A549 (cell line): ENCODE data around the gene RARB. TPM values are rescaled to one million over a fixed set of nuclear protein-coding genes. Genes with fewer than 3 reads are reported as not detected.
A peak's percentile ranks its signal among the peaks of the same experiment; 100 is the strongest.

Experiments used
- ATAC-seq, 2 experiments: fragments of 200-7000 bp in 1 of 2; fragments of >200 bp in 1 of 2; cut with Nextera tagmentation in 1 of 2; cut with Tn5 transposase in 1 of 2; 3 replicates each; pipeline versions ENCODE4 v1.8.0 to v1.9.1; 2018 to 2020; ENCODE audit warnings: mild to moderate bottlenecking in 1 of 2, moderate library complexity in 1 of 2
- CTCF ChIA-PET: fragments of 300-600 bp; sonication (Branson Sonifier 250); formaldehyde crosslinking; extraction: SDS; loops from one replicate; lab custom pipeline; 2021; ENCODE audit warnings: antibody characterized with exemption, inconsistent platforms; lab: Yijun Ruan, JAX
- POLR2A ChIA-PET: fragments of 350-600 bp; formaldehyde crosslinking; extraction: SDS; loops from one replicate; lab custom pipeline; 2021; ENCODE audit warnings: antibody characterized with exemption, inconsistent platforms; lab: Yijun Ruan, JAX
- DNase-seq, 2 experiments: peaks; one replicate each; pipeline versions ENCODE4 v3.0.0 to v3.0.0-alpha.2; 2011 to 2016; ENCODE audit warnings: low read depth in 1 of 2, low spot score in 1 of 2
- FAIRE-seq: peaks from 2 replicates; lab custom pipeline; 2011; peaks lifted over from hg19 to GRCh38; lab: Jason Lieb, UNC
- H3K27ac ChIP-seq, 2 experiments: fragments of >200 bp; sonication (Bioruptor Twin); formaldehyde crosslinking; 3 replicates each; pipeline ENCODE4 v1.5.1; 2016 to 2017
- H3K4me1 ChIP-seq: fragments of >200 bp; sonication (Bioruptor Twin); formaldehyde crosslinking; 3 replicates; pipeline ENCODE4 v1.6.1; 2016
- H3K4me2 ChIP-seq: fragments of >200 bp; sonication (Bioruptor Twin); formaldehyde crosslinking; 3 replicates; pipeline ENCODE4 v1.6.1; 2016
- H3K4me3 ChIP-seq: fragments of >200 bp; sonication (Bioruptor Twin); formaldehyde crosslinking; 3 replicates; pipeline ENCODE4 v1.5.1; 2016
- H3K9me3 ChIP-seq: fragments of >200 bp; sonication (Bioruptor Twin); formaldehyde crosslinking; 3 replicates; pipeline ENCODE4 v1.6.1; 2016
- CBX2 ChIP-seq: fragments of 200-600 bp; sonication (generic); IDR thresholded peaks from 2 replicates; pipeline ENCODE4 v1.6.1; 2016; ENCODE audit warnings: low read depth, mild to moderate bottlenecking, borderline replicate concordance
- CBX8 ChIP-seq: fragments of 200-600 bp; sonication (generic); IDR thresholded peaks from 2 replicates; pipeline ENCODE4 v1.6.1; 2016
- CHD2 ChIP-seq: fragments of 150-350 bp; IDR thresholded peaks from 2 replicates; pipeline ENCODE4 v1.6.1; 2014; ENCODE audit warnings: low read length; ENCODE audit not compliant: partially characterized antibody
- CTCF ChIP-seq: fragments of >200 bp; sonication (Bioruptor Twin); formaldehyde crosslinking; IDR thresholded peaks from 3 replicates; pipeline ENCODE4 v1.5.1; 2016
- E2F6 ChIP-seq: IDR thresholded peaks from 2 replicates; pipeline ENCODE4 v1.6.1; 2012; ENCODE audit warnings: low read depth, borderline replicate concordance
- EHF ChIP-seq: fragments of 250-450 bp; sonication (Bioruptor Pico); IDR thresholded peaks from 2 replicates; pipeline ENCODE4 v1.5.0; 2020; ENCODE audit warnings: mild to moderate bottlenecking
- EP300 ChIP-seq, 2 experiments: fragments of >200 bp; sonication (Bioruptor Twin); formaldehyde crosslinking; IDR thresholded peaks; 2 replicates in 1 of 2; 3 replicates in 1 of 2; pipeline ENCODE4 v1.6.1; 2016 to 2017
- FOSB ChIP-seq: fragments of 250-450 bp; sonication (Bioruptor Pico); IDR thresholded peaks from 2 replicates; pipeline ENCODE4 v1.5.0; 2020; ENCODE audit warnings: mild to moderate bottlenecking, moderate library complexity
- HDAC2 ChIP-seq: fragments of 200-600 bp; sonication (generic); IDR thresholded peaks from 2 replicates; pipeline ENCODE4 v1.6.1; 2016
- JUNB ChIP-seq: fragments of >200 bp; sonication (Bioruptor Twin); formaldehyde crosslinking; IDR thresholded peaks from 2 replicates; pipeline ENCODE4 v1.6.1; 2016
- KDM1A ChIP-seq: fragments of 200-600 bp; sonication (generic); IDR thresholded peaks from 2 replicates; pipeline ENCODE4 v1.6.1; 2016; ENCODE audit warnings: low read depth, mild to moderate bottlenecking
- KDM5A ChIP-seq: fragments of 200-600 bp; sonication (generic); IDR thresholded peaks from 2 replicates; pipeline ENCODE4 v1.6.1; 2016; ENCODE audit warnings: antibody characterized with exemption, mild to moderate bottlenecking
- RCOR1 ChIP-seq: fragments of 150-350 bp; IDR thresholded peaks from 2 replicates; pipeline ENCODE4 v1.6.1; 2014; ENCODE audit warnings: antibody characterized with exemption, low read length, low read depth
- REST ChIP-seq: fragments of 200-600 bp; sonication (generic); IDR thresholded peaks from 2 replicates; pipeline ENCODE4 v1.6.1; 2016; ENCODE audit warnings: antibody characterized with exemption, mild to moderate bottlenecking, moderate library complexity
- RNF2 ChIP-seq: fragments of 200-600 bp; sonication (generic); IDR thresholded peaks from 2 replicates; pipeline ENCODE4 v1.6.1; 2016; ENCODE audit warnings: low read depth, mild to moderate bottlenecking, antibody characterized with exemption, moderate library complexity, borderline replicate concordance
- TFCP2L1 ChIP-seq: fragments of 250-450 bp; sonication (Bioruptor Pico); IDR thresholded peaks from 2 replicates; pipeline ENCODE4 v1.5.0; 2021; ENCODE audit warnings: mild to moderate bottlenecking
- USF2 ChIP-seq: fragments of 450-650 bp; IDR thresholded peaks from 2 replicates; pipeline ENCODE4 v1.6.1; 2014; ENCODE audit warnings: antibody characterized with exemption
- ZC3H11A ChIP-seq: fragments of 450-650 bp; IDR thresholded peaks from 2 replicates; pipeline ENCODE4 v1.6.1; 2014; ENCODE audit warnings: antibody characterized with exemption, mild to moderate bottlenecking
- WGBS: methylation state at CpG from one replicate; pipeline ENCODE4 v1.1.6; 2017; ENCODE audit errors: missing lambda C conversion rate; 5-methylcytosine and 5-hydroxymethylcytosine counted together
- polyA plus RNA-seq, 4 experiments: library from polyadenylated mRNA; depleted of rRNA in 3 of 4; stranded (reverse); fragments of >200 nt; fragmentation: RNase III in 1 of 4; extraction: RNeasy Plus Mini Kit Qiagen cat#74134 plus additional on column Dnase treatment in 1 of 4; gene quantifications; 2 replicates in 3 of 4; 3 replicates in 1 of 4; pipeline ENCODE4 v1.2.3, GENCODE V29; 2011 to 2017

RARB gene
- polyA plus RNA-seq, 2 of the 4 experiments (the other 2 are of a cell fraction): 24.5 to 30.8 TPM

GRCh38 chr3:25468866-25469319 lies 40.8 kb downstream of the RARB start:
- H3K4me1 ChIP-seq: peaks cover 30% of the 10 kb centered on the region
- TF ChIP-seq EP300 (IDR thresholded peaks at IDR 0.05): no peak
- TF ChIP-seq ZC3H11A: no peak
- WGBS: 82% methylated on average over 6 of the region's 6 CpGs
- 0 out of 6 replicates have a peak overlapping the region, but pooled peaks of 1 of the 2 experiments have one; percentile 1 for H3K27ac ChIP-seq
- DNase-seq (no peak), ATAC-seq (peak; percentile 75 to 80; a peak in 5 of 6 replicates), FAIRE-seq (peak; percentile 7)
- POLR2A ChIA-PET: no interaction called here
- H3K9me3 ChIP-seq: no peaks in the 10 kb centered on the region
- no peak overlapping the region for H3K4me2 ChIP-seq
- no peak overlapping the region for H3K4me3 ChIP-seq
- CTCF ChIA-PET: no interaction called here

- Histone ChIP-seq H3K4me1 (peaks cover 27% of the 10 kb centered on the region), H3K4me2 (no peak overlapping the region), H3K4me3 (no peak overlapping the region), H3K9me3 (no peaks in the 10 kb centered on the region), H3K27ac (no peak overlapping the region; a peak in 1 of 6 replicates)
- ChIA-PET POLR2A (no interaction called here), CTCF (no interaction called here)
- ATAC-seq: no peak
- no peak for DNase-seq
- no peak for TF ChIP-seq HDAC2
- TF ChIP-seq RNF2: no peak
- no peak for TF ChIP-seq KDM5A
- TF ChIP-seq CBX2: no peak
- no peak for TF ChIP-seq CHD2
- no peak for TF ChIP-seq REST
- no peak for TF ChIP-seq USF2
- no peak for TF ChIP-seq CTCF
- TF ChIP-seq E2F6: no peak
- TF ChIP-seq RCOR1: no peak
- no peak for TF ChIP-seq EHF
- no peak for TF ChIP-seq KDM1A
- TF ChIP-seq JUNB: no peak
- TF ChIP-seq CBX8: no peak
- no peak for TF ChIP-seq TFCP2L1 (CRISPR knock-in tag)
- no peak for TF ChIP-seq FOSB
- FAIRE-seq: no peak
- WGBS: 81% methylated on average over 2 of the region's 2 CpGs
Measured at GRCh38 chr3:25469558-25469957, 41.5 kb downstream of the RARB start.
